SK-N-MC (cell line): ENCODE measurements around the gene OTULIN.
A peak's percentile ranks its signal among the peaks of the same experiment; 100 is the strongest.

Experiments
- DNase-seq: peaks from one replicate; pipeline ENCODE4 v3.0.0-alpha.2; 2011; ENCODE audit warnings: low read depth, low spot score
- H3K27ac ChIP-seq: fragments of 200-600 bp; sonication (generic); 2 replicates; pipeline ENCODE4 v1.5.1; 2016; ENCODE audit warnings: mixed run types
- H3K36me3 ChIP-seq: fragments of 200-600 bp; sonication (generic); 2 replicates; pipeline ENCODE4 v1.6.1; 2017; ENCODE audit warnings: antibody characterized with exemption, low read length, mixed read lengths; ENCODE audit not compliant: insufficient read depth
- H3K4me3 ChIP-seq: fragments of 200-600 bp; sonication (generic); 2 replicates; pipeline ENCODE4 v1.5.1; 2016
- H3K9ac ChIP-seq: fragments of 200-600 bp; sonication (generic); 2 replicates; pipeline ENCODE4 v1.8.0; 2017; ENCODE audit warnings: mixed run types, mixed read lengths; ENCODE audit not compliant: insufficient read length
- H3K9me3 ChIP-seq: fragments of 200-600 bp; sonication (generic); 2 replicates; pipeline ENCODE4 v1.6.1; 2017; ENCODE audit warnings: low read depth, mild to moderate bottlenecking, antibody characterized with exemption, low read length, moderate library complexity, mixed read lengths
- EZH2 ChIP-seq: fragments of 200-600 bp; sonication (generic); IDR thresholded peaks from one replicate; pipeline ENCODE4 v1.6.1; 2017; ENCODE audit warnings: antibody characterized with exemption
- FOXP2 ChIP-seq: optimal IDR thresholded peaks from 2 replicates; pipeline ENCODE3; 2011; ENCODE audit warnings: mild to moderate bottlenecking, moderate library complexity; ENCODE audit not compliant: insufficient read depth; ENCODE audit errors: extremely low read length, control extremely low read depth
- POLR2AphosphoS5 ChIP-seq: IDR thresholded peaks from 2 replicates; pipeline ENCODE4 v1.6.1; 2012; ENCODE audit warnings: mild to moderate bottlenecking, low read depth, low read length, borderline replicate concordance

OTULIN gene

DNA sequence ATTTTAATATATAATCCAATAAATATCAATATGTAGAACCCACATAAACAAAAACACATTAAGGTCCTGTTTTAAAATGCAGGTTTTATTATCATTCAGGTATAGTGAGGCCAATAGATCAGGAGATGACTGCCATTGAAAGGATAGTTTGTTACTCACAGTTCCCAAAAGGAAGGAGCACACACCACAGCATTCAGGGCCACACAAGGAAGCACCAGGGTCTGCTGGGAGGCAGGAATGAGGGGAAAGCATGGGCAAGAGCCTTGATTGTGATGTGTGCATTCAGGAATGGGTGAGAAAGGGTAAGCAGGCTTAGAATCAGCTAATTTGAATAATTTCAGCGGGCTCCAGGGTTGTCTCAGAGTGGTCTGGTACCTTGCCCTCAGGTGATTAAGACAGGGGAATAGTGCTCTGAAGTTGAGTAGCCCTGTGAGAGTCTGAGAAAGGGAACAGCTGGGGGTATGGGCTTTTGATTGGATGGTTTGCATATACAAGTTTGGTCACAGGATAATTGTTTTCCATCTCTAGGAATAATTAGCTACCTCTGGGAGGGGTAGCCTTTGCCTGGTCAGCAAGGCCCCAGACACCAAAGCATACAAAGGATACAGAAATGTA, 19.8 kb upstream of the OTULIN start:
- no peak overlapping the region for H3K9ac ChIP-seq
- DNase-seq: no peak
- no peak for TF ChIP-seq FOXP2
- no peak overlapping the region for H3K4me3 ChIP-seq
- no peaks in the 10 kb centered on the region for H3K9me3 ChIP-seq
- H3K36me3 ChIP-seq: no peaks in the 10 kb centered on the region
- no peak overlapping the region for H3K27ac ChIP-seq

DNA sequence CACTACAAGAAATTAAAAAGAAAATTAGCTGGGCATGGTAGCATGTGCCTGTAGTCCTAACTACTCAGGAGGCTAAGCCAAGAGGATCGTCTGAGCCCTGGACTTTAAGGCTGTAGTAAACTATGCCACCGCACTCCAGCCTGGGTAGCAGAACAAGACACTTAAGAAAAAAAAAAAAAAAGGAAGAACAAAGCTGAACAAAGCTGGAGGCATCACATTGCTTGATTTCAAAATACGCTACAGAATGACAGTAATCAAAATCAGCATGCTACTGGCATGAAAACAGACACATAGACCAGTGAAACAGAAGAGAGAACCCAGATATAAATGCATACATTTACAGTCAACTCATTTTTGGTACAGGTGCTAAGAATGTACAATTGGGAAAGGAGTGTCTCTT, 14.5 kb upstream of the OTULIN start:
- H3K4me3 ChIP-seq: no peak overlapping the region
- TF ChIP-seq EZH2: no peak
- no peak overlapping the region for H3K27ac ChIP-seq
- no peaks in the 10 kb centered on the region for H3K36me3 ChIP-seq
- H3K9me3 ChIP-seq: no peaks in the 10 kb centered on the region
- H3K9ac ChIP-seq: no peak overlapping the region
- DNase-seq: no peak

DNA sequence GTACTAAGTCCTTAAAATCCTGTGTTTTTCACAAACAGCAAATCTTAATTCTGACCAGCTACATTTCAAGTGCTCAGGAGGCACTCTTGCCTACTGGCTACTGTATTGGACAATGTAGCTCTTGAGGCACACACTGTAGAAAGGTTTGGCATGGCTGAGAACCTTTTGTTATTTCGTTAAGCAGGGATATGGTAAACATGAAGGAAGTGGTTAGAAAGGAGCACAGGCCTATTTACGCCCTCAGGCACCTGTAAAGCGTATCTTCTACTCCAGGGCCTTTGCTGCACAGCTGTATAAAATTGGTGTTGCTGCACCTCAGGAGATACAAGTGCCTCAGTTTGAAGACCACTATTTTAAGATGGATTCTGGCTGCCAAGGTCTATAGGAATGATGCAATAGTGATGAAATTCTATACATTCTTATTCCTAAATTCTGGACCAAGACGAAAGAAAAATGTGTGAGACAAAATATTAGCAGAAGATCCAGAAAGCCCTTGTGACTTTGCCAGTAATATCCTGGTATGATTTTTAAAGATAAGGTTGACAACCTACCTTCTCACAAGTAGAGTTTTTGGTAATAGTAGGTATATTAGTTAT, 9.3 kb upstream of the OTULIN start:
- Histone ChIP-seq H3K9me3 (no peaks in the 10 kb centered on the region), H3K36me3 (no peaks in the 10 kb centered on the region), H3K4me3 (no peak overlapping the region), H3K27ac (no peak overlapping the region), H3K9ac (no peak overlapping the region)
- no peak for DNase-seq
- TF ChIP-seq EZH2: no peak
- TF ChIP-seq FOXP2: no peak
- TF ChIP-seq POLR2AphosphoS5: no peak

DNA sequence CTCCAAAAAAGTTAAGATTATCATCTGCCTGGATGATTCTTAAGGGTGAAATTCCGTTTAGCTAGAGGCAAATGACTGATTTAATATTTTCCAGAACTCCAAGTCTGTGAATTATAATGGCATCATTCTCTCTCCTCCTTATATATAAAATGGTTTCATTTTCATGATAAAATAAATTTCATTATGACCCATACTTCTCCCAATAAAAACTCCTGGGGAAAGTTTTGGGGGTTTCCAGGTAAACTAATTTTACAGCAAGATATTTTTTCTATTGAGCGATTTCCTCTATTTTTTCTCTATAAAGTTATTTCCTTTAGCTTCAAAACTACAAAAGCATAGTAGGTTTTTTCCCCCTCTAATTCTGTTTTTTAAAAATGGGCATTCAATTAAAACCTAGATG, 7.6 kb upstream of the OTULIN start:
- no peak for DNase-seq
- Histone ChIP-seq H3K27ac (no peak overlapping the region), H3K9ac (no peak overlapping the region), H3K4me3 (no peak overlapping the region), H3K9me3 (no peaks in the 10 kb centered on the region), H3K36me3 (no peaks in the 10 kb centered on the region)
- TF ChIP-seq FOXP2 (no peak), POLR2AphosphoS5 (no peak), EZH2 (no peak)

DNA sequence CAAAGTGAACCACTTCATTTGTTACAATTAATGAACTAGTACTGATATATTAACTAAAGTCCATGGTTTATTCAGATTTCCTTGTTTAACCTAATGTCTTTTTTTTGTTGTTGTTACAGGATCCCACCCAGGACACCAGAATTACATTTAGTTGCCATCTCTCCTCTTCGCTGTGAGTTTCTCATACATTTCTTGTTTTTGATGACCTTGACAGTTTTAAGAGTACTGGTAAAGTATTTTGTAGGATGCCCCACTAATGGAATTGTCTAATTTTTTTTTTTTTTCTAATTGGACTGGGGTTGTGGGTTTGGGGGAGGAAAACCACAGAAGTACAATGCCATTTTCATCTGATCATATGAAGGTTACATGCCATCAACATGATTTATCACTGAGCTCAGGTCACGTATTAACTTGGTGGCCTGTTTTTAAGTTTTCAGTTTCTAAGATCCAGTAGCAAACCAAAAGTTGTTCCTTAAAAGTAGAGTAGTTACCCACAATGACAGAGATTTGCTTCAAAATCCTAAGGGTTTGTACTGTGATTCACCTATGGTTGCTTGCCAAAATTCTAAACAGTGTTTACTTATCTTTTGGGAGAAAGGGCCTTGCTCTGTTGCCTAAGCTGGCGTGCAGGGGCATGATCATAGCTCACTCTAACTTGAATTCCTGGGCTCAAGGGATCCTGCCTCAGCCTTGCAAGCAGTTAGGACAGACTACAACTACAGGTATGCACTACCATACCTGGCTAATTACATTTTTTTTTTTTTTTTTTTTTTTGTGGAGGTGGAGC, 4.5 kb upstream of the OTULIN start:
- TF ChIP-seq FOXP2 (no peak), POLR2AphosphoS5 (no peak), EZH2 (no peak)
- no peak for DNase-seq
- Histone ChIP-seq H3K27ac (no peak overlapping the region), H3K9ac (no peak overlapping the region), H3K36me3 (no peaks in the 10 kb centered on the region), H3K9me3 (no peaks in the 10 kb centered on the region), H3K4me3 (no peak overlapping the region)

DNA sequence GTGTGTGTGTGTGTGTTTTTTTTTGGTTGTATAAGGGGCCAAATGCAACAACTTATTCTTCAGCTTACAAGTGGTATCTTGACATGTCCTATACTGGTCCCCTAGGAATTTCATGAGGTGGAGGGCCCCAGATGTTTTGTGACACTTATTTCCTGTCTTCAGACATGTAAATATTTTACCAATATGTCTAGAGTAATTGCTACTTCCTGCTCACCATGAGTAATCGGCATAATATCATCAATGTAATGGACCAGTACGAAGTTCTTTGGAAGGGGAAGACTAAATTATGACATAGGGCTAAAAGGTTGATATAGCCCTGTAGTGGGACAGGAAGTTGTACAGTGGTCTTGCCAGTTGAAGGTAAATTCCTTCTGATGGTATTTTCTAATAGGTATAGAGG, 3.7 kb upstream of the OTULIN start:
- DNase-seq: no peak
- no peak overlapping the region for H3K27ac ChIP-seq
- no peak for TF ChIP-seq FOXP2
- TF ChIP-seq EZH2: no peak
- TF ChIP-seq POLR2AphosphoS5: no peak
- no peaks in the 10 kb centered on the region for H3K9me3 ChIP-seq
- no peak overlapping the region for H3K4me3 ChIP-seq
- H3K36me3 ChIP-seq: no peaks in the 10 kb centered on the region
- H3K9ac ChIP-seq: no peak overlapping the region

DNA sequence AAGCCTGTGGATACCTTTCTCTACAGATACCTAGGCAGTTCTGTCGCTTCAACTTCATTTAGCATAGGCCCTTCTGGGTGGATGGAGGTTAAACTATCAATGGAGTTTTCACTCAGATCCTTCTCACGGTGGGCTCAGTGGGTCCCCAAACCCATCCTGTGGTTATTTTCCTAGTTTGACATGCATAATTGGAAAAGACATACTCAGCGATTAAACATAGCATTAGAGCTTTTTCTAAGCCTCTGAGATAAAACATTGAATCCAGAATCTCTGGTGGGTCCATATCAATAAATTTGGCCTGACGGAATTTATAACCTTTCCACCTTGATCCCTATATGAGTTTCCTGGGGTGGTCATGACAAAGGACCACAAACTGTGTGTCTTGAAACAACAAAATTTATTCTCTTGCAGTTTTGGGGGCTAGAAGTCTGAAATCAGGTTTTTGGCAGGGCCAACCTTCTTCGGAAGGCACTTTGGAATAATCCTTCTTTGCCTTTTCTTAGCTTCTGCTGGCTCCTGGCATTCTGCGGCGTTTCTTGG, 1.7 kb upstream of the OTULIN start:
- H3K27ac ChIP-seq: no peak overlapping the region
- no peak overlapping the region for H3K4me3 ChIP-seq
- no peak for DNase-seq
- no peaks in the 10 kb centered on the region for H3K36me3 ChIP-seq
- no peaks in the 10 kb centered on the region for H3K9me3 ChIP-seq
- no peak overlapping the region for H3K9ac ChIP-seq
- TF ChIP-seq EZH2 (no peak), FOXP2 (no peak), POLR2AphosphoS5 (no peak)

DNA sequence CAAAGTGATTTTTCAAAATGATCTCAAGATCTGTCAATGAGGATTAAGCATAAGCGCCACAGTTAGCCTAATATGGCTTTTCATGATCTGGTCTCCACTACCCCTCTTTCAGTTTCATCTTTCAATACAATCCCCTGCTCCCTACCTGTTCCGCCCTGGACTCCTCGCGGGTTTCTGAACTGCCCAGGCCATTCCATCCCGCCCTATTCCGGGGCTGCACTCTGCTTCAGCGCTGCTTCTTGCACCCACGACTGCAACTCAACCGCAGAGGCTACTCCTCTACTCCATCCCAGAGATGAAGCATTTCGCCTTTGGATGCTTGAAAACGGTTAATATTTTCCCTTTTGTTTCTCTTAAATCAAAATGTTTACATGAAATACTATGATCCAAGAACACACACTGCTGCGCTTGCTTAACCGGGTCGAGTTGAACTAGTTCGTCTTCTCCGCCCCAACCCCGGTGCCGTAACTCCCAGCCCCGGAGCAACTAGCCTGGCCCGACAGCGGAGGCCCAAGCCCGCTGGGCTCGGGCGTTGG, 716 bp upstream of the OTULIN start:
- no peak for TF ChIP-seq EZH2
- TF ChIP-seq POLR2AphosphoS5: no peak
- TF ChIP-seq FOXP2: no peak
- no peak overlapping the region for H3K27ac ChIP-seq
- H3K4me3 ChIP-seq: peak overlapping the region; percentile 96
- H3K36me3 ChIP-seq: no peaks in the 10 kb centered on the region
- H3K9ac ChIP-seq: peak overlapping the region; percentile 85
- no peaks in the 10 kb centered on the region for H3K9me3 ChIP-seq
- DNase-seq: no peak
